Subcutaneous adipose tissue (tissue), 4 donors: ENCODE measurements around the gene SH3RF1. TPM values are rescaled to one million over a fixed set of nuclear protein-coding genes. Genes with fewer than 3 reads are reported as not detected.

Experiments
- CTCF ChIP-seq: fragments of 450-650 bp; IDR thresholded peaks from one replicate; pipeline ENCODE4 v1.5.1; 2016; ENCODE audit warnings: low read depth, mild to moderate bottlenecking, control low read depth, antibody characterized with exemption, moderate library complexity
- total RNA-seq, 4 donors: library from RNA; depleted of rRNA; stranded (reverse); fragments of >200 nt; gene quantifications; one replicate each; pipeline ENCODE4 v1.1.0, GENCODE V29; 2016

The SH3RF1 gene
- total RNA-seq, 4 donors from 2014 or later: 12.9 to 36.9 (median 20.8) TPM

- no peak for TF ChIP-seq CTCF
Observed at GRCh38 chr4:169052594-169052945, 218.2 kb downstream of the SH3RF1 start.

- no peak for TF ChIP-seq CTCF
Observed at GRCh38 chr4:169051761-169052593, 218.8 kb downstream of the SH3RF1 start.

GRCh38 chr4:169050881-169051760 is 219.6 kb downstream of the SH3RF1 start:
- TF ChIP-seq CTCF: no peak

- no peak for TF ChIP-seq CTCF
Observed at GRCh38 chr4:169050284-169050683, 220.5 kb downstream of the SH3RF1 start.

- TF ChIP-seq CTCF: no peak
Observed at GRCh38 chr4:169048868-169049414, 221.8 kb downstream of the SH3RF1 start.

GRCh38 chr4:169047956-169048355 is 222.8 kb downstream of the SH3RF1 start:
- no peak for TF ChIP-seq CTCF
